ENCODE data around the gene NAP1L1.

GRCh38 chr12:76041406-76041805 lies 43.1 kb downstream of the NAP1L1 start:
- TF ChIP-seq CTCF (IDR thresholded peaks at IDR 0.05) (no peak), EP300 (IDR thresholded peaks at IDR 0.05; ENCODE audit: low read depth) (no peak)

Measured in transverse colon (tissue), 3 donors.